ENCODE results near the gene C12orf54.
"Not testable (repeated sequence)": the region's sequence is repeated elsewhere in the genome, so short reads cannot be mapped to it uniquely, and the experiment has no call there.

Gene C12orf54

DNA sequence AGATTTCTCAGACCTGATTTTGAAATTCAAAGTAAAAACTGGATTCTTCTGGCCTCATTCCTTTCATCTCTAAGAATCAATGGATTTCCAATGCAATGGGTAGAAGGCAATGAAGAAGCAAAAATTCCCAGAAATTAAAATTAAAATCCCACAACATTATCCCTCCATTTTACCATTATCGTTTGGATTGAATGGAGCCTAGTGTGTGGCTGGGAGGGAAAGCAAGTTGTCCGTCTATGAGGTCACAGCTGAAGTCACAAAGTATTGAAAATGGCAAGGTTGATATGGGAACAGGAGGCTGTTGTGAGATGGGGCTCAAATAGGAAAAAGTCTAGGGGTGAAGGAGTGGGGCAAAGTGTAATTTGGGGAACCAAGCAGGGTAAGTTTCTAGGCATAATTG lies at the start of gene C12orf54:
C12orf54 (plus strand) TSS at position 301 of the 400 bp plus-strand sequence. CDS start 799 bp downstream, outside the sequence.
- DNase-seq (ENCODE audit: low read depth), result no peak

- DNase-seq (ENCODE audit: low read depth), result not testable (repeated sequence)
These were observed 48.3 kb upstream of the C12orf54 start for GRCh38 chr12:48434016-48434415.

DNA sequence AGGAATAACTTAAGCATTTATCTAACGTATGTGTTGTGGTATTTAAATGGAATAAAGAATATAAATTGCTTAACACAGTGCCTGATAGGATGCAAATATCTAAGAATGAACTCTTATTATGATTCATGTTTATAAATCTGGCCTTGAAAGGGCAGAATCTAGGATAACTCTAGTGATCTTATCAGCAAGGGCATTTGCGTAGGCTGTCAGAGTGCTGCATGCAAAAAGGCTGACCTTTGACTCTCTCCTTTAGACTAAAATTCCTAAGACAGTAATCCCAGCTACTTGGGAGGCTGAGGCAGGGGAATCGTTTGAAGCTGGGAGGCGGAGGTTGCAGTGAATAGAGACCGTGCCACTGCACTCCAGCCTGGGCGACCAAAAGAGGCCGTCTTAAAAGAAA lies 41.2 kb upstream of the C12orf54 start:
- DNase-seq (ENCODE audit: low read depth), result no peak

- no peak for DNase-seq (ENCODE audit: low read depth)
These were observed 40.0 kb upstream of the C12orf54 start for GRCh38 chr12:48442179-48442847.

- no peak for DNase-seq (ENCODE audit: low read depth)
These were observed 36.8 kb upstream of the C12orf54 start for GRCh38 chr12:48445538-48445937.

- no peak for DNase-seq (ENCODE audit: low read depth)
These were observed 36.0 kb upstream of the C12orf54 start for GRCh38 chr12:48446161-48446776.

- no peak for DNase-seq (ENCODE audit: low read depth)
These were observed 34.5 kb upstream of the C12orf54 start for GRCh38 chr12:48447755-48448154.

DNA sequence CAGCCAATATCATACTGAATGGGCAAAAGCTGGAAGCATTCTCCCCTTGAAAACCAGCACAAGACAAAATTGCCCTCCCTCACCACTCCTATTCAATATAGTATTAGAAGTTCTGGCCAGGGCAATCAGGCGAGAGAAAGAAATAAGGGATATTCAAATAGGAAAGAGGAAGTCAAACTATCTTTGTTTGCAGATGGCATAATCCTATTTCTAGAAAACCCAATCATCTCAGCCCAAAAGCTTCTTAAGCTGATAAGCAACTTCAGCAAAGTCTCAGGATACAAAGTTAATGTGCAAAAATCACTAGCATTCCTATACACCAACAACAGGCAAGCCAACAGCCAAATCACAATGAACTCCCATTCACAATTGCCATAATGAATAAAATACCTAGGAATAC lies 30.9 kb upstream of the C12orf54 start:
- DNase-seq (ENCODE audit: low read depth), result no peak

DNA sequence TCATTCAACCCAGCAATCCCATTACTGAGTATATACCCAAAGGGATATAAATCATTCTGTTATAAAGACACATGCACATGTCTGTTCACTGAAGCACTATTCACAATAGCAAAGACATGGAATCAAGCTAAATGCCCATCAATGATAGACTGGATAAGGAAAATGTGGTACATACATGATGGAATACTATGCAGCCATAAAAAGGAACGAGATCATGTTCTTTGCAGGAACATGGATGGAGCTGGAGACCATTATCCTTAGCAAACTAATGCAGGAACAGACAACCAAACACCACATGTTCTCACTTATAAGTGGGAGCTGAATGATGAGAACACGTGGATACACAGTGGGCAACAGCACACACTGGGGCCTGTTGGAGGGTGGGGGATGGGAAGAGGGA lies 29.3 kb upstream of the C12orf54 start:
- DNase-seq (ENCODE audit: low read depth), result not testable (repeated sequence)

DNA sequence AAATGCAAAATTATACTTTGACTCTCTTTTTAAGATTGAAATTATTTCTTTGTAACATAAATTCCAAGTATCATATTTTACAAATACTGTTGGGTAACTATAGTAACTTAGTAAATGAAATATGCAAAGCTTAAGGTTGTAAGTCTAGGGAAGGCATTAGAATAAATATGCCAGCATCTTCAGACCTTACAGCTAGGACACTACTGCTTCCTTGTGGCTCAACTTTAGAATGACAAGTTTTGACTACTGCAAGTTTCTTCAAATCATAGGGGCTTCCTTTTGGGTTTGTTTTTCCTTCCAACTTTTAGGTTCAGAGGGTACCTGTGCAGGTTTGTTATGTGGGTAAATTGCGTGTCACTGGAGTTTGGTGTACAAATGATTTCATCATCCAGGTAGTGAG lies 27.6 kb upstream of the C12orf54 start:
- no peak for DNase-seq (ENCODE audit: low read depth)

DNA sequence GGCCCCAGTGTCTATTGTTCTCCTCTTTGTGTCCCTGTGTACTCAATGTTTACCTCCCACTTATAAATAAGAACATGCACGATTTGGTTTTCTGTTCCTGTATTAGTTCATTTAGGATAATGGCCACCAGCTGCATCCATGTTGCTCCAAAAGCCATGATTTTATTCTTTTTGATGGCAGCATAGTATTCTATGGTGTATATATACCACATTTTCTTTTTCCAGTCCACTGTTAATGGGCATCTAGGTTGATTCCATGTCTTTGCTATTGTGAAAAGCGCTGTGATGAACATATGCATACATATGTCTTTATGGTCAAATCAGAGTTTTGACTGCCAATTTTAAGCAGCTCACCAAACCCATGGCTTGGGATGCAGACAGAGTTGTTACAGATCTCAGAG lies 27.2 kb upstream of the C12orf54 start:
- no peak for DNase-seq (ENCODE audit: low read depth)

DNA sequence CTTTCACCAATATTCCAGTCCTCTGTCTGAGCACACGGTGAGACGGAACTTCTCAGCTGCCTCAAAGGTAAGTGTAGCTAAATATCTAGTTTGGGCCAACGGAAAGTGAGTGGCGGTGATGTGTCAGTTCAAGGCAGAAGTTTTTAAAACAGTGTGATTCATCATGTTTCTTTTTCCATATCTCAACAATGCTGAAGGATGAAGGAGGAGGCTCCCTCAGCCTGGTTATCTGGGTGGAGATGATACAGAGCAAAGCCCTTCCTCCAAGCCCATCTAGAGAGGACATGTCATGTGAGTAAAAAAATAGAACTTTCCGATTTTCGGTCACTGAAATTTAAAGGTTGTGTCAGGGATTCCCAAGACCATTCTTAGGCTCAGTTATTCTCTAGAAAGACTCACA lies 23.0 kb upstream of the C12orf54 start:
- DNase-seq (ENCODE audit: low read depth), result no peak

GRCh38 chr12:48469027-48469426 lies 13.3 kb upstream of the C12orf54 start:
- not testable (repeated sequence) for DNase-seq (ENCODE audit: low read depth)

GRCh38 chr12:48472259-48472658 lies 10.0 kb upstream of the C12orf54 start, which contains the start of gene ANP32D:
ANP32D (plus strand) TSS chr12:48472559; CDS start chr12:48472665, 106 bp downstream.
- DNase-seq (ENCODE audit: low read depth), result no peak

GRCh38 chr12:48473061-48473460 lies 9.2 kb upstream of the C12orf54 start:
- DNase-seq (ENCODE audit: low read depth), result no peak

DNA sequence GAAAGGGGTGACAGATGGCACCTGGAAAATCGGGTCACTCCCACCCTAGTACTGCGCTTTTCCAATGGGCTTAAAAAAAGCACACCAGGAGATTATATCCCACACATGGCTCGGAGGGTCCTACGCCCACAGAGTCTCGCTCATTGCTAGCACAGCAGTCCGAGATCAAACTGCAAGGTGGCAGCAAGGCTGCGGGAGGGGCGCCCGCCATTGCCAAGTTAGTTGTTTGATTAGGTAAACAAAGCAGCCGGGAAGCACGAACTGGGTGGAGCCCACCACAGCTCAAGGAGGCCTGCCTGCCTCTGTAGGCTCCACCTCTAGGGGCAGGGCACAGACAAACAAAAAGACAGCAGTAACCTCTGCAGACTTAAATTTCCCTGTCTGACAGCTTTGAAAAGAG lies 7.8 kb upstream of the C12orf54 start:
- not testable (repeated sequence) for DNase-seq (ENCODE audit: low read depth)

- DNase-seq (ENCODE audit: low read depth), result no peak
These were observed 632 bp downstream of the C12orf54 start for GRCh38 chr12:48482930-48483329.

DNA sequence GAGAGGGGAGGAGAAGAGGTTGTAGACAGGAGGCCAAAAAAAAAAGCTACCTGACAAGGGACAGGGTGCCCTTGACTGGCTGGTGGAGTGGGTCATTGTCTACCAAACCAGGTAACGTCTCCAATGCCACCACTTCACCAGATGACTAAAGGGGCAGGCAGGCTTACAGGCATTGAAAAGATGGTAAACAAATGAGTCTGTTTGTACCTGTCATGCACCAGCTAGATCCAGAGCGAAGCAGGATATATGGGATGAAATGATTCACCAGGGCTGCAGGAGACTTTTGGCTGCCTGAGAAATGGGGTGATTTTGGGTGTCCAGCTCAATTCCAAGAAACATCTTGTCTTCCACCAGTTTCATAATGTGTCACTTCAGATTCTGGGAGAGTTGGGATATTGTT lies 4.0 kb downstream of the C12orf54 start:
- DNase-seq (ENCODE audit: low read depth), result no peak

GRCh38 chr12:48486679-48487078 lies 4.4 kb downstream of the C12orf54 start:
- no peak for DNase-seq (ENCODE audit: low read depth)

DNA sequence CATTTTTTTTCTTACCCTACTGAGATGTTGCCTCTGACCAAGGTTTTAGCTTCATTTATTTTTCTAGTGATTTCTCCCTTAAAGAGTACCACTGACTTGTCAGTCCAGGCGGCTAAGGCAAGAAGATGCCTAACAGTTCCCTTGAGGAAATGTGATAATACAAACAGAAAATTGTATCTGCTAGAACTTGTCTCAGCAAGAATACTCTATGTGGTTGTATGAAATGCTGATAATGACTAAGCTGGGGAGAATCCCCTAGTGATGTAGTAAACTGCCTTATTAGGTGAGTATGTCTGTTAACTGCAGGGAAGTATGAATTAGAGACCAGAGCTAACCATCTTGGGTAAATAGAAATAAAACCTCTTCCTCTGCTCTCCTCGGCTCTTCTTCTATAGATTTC lies 6.7 kb downstream of the C12orf54 start:
- DNase-seq (ENCODE audit: low read depth), result peak; percentile 2

GRCh38 chr12:48489456-48489855 lies 7.2 kb downstream of the C12orf54 start:
- not testable (repeated sequence) for DNase-seq (ENCODE audit: low read depth)

- not testable (repeated sequence) for DNase-seq (ENCODE audit: low read depth)
These were observed 18.0 kb downstream of the C12orf54 start for GRCh38 chr12:48500281-48500680.

DNA sequence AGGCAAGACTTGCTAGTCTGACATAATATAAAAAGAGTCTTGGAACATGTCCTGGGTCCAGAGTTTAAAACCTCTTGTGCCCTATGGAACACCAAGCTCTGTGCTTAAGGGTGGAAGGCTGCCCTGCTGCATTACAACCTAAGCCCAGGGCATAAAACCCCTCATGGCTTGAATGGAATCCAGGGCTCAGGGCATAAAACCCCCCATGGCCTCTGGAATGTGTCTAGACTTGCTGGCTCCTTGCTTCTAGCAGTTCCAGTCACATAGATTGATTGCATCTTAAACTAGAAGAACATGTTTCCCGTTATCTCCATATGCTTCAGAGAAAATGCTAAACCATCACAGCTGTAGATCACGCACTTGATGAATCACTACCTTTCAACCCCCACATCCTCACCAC lies 24.5 kb downstream of the C12orf54 start:
- DNase-seq (ENCODE audit: low read depth), result not testable (repeated sequence)

GRCh38 chr12:48508987-48509386 lies 26.7 kb downstream of the C12orf54 start:
- no peak for DNase-seq (ENCODE audit: low read depth)

Measured in GM04503 (cell line).